ENCODE results near the gene C5orf15. TPM values are rescaled to one million over a fixed set of nuclear protein-coding genes. Genes with fewer than 3 reads are reported as not detected.
A peak's percentile ranks its signal among the peaks of the same experiment; 100 is the strongest.
"Not testable (repeated sequence)": the region's sequence is repeated elsewhere in the genome, so short reads cannot be mapped to it uniquely, and the experiment has no call there.

C5orf15 gene
- total RNA-seq, 1 donor from 2014 or later = 165 TPM

GRCh38 chr5:133962801-133963476 is 5.5 kb downstream of the C5orf15 start:
- DNase-seq (ENCODE audit: low read depth) = peak; percentile 53

GRCh38 chr5:133962131-133962530 is 6.3 kb downstream of the C5orf15 start:
- no peak for DNase-seq (ENCODE audit: low read depth)

- DNase-seq (ENCODE audit: low read depth) = no peak
These were observed 8.8 kb downstream of the C5orf15 start for GRCh38 chr5:133959643-133960042.

- no peak for DNase-seq (ENCODE audit: low read depth)
These were observed 10.8 kb downstream of the C5orf15 start for GRCh38 chr5:133957591-133957990.

DNA sequence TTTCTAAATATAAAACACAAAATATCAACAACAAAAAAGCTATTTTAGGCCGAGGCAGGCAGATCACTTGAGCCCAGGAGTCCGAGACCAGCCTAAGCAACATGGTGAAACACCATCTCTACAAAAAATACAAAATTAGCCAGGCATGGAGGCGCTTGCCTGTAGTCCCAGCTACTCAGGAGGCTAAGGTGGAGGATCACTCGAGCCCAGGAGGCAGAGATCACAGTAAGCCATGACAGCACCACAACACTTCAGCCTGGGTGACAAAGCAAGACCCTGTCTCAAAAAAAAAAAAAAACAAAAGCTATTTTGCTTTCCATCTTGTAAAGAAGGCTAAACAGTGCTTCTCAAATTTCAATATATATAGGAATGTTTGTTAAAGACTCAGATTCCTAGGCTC is 11.3 kb downstream of the C5orf15 start:
- DNase-seq (ENCODE audit: low read depth) = no peak

GRCh38 chr5:133956196-133956595 is 12.2 kb downstream of the C5orf15 start:
- not testable (repeated sequence) for DNase-seq (ENCODE audit: low read depth)

GRCh38 chr5:133953568-133954145 is 14.8 kb downstream of the C5orf15 start:
- DNase-seq (ENCODE audit: low read depth) = peak; percentile 77

- DNase-seq (ENCODE audit: low read depth) = peak; percentile 88
These were observed 15.5 kb downstream of the C5orf15 start for GRCh38 chr5:133952729-133953567.

DNA sequence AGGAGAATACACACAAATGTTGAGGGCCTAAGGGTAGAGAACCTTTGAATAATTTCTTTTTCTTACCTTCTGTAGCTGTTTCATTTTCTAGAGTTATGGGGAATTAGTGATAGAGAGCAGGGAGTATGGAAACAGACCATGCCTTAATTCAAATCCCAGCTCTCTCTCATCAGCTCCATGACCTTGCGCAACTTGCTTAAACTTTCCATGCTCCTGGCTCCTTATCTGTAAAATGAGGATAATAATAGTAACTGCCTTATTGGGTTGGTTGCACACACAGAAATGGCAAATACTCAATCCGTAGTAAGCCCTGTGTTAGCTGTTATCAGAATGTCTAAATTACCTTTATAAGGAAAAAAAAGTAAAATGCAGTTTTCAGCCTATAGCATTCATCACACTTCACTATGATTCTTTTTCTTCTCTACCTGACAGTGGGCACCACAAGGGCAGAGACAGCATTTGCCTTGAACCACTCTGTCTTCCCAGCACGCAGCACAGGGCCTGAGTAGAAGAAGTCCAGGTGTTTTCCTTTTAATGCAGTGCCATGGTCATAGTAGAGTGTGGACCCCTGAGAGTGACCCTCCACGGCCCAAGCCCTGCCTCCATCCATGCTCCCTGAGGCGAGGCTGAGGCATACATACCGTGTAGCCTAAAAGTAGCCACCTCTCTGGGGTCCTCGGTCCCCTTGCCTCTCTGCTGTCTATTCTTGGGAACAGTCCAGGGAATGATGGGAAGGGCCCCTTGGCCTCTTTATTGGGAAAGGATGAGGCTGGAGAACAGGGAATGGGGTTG is 17.4 kb downstream of the C5orf15 start:
- no peak for DNase-seq (ENCODE audit: low read depth)

GRCh38 chr5:133948721-133949120 is 19.7 kb downstream of the C5orf15 start:
- DNase-seq (ENCODE audit: low read depth) = no peak

- peak; percentile 82 for DNase-seq (ENCODE audit: low read depth)
These were observed 21.0 kb downstream of the C5orf15 start for GRCh38 chr5:133947431-133947841.

GRCh38 chr5:133945568-133945967 is 22.9 kb downstream of the C5orf15 start:
- no peak for DNase-seq (ENCODE audit: low read depth)

DNA sequence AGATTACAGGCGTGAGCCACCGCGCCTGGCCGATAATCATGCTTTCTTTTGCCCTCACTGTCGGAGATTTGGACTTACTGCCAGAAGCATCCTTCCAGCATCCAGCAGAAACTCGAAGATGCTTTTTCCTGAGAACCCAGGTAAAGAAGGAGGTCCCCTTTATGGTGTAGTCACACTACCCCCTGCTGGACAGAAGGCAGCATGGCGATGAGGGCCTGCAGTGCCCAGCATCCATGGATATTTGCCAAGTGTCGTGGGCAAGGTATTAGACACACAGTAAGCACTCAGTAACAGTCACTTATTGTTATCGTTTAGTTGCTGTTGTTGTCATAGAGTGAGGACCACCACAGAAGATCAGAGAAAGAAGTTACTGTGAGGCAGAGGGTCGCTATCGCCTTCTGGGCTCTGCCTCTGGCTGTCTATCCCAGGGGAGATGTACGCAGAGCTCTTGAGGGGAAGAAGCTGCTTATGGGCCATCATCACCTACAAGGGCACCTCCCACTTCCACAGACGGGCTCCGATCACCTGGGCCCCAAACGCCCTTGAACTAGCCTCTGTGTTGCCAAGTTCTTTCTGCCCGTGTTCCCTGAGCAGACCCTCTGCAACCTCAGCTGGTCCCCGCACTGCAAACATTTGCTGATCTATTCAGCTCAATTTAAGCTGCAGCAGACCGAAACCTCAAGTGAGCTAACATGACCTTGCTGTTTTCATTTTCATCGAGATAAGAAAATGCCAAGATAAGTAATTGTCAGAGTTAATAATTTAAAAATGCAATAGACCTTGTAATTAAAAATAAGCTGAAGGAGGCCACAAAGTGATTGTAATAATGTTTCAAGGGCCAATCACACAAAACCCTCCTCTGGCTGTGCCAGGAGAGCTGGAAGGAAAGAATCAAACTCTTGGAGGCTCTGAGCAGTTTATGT is 23.9 kb downstream of the C5orf15 start:
- DNase-seq (ENCODE audit: low read depth) = peak; percentile 66

DNA sequence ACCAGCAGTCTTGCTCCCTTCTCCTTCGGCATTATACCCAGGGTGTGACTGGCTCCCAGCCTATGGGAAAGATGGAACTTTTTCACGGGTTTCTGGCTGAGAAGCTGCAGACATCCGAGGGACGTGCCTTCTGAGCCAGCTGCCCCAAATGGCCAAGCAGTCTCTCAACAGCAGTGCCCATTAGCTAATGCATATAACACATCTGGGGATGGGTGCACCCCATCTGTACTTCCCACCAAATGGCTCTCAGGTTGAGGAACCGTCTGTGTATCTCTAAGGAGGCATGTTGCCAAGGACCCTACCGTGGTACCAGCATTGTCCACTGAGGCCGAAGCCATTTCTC is 25.0 kb downstream of the C5orf15 start:
- DNase-seq (ENCODE audit: low read depth) = no peak

- no peak for DNase-seq (ENCODE audit: low read depth)
These were observed 25.6 kb downstream of the C5orf15 start for GRCh38 chr5:133942614-133943474.

DNA sequence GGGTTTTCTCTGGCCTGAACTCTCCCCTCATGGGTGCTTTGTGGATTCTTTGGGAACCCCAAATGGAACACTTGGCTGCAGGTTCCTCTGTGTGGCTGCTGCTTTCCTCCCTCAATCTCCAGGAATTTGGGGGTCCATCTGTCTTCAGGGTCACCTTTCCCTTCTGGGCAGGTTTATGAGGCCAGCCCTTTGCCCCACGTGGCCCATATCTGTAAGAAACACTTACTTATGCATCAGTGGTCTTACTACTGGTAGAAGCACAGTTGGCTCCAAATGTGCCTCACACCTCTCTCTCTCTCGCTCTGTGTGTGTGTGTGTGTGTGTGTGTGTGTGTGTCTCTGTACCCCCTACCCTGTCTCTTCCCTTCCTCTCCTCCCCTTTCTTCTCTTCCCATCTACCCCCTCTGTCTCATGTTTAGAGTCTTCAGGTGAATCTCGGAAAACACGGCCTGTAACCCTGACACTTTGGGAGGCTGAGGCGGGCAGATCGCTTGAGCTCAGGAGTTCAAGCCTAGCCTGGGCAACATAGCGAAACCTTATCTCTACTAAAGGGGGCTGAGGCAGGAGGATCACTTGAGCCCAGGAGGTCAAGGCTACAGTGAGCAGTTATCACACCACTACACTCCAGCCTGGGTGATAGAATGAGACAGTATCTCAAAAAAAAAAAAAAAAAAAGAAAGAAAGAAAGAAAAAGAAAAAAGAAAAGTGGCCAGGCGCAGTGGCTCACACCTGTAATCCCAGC is 26.8 kb downstream of the C5orf15 start:
- no peak for DNase-seq (ENCODE audit: low read depth)

DNA sequence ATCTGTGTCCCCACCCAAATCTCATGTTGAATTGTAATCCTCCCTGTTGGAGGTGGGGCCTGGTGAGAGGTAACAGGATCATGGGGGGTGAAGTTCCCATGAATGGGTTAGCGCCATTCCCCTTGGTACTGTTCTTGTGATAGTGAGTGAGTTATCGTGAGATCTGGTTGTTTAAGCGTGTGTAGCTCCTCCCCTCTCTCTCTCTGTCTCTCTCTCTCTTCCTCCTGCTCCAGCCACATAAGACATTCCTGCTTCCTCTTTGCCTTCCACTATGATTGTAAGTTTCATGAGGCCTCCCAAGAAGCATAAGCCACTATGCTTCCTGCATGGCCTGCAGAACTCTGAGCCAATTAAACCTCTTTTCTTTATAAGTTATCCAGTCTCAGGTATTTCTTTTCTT is 28.8 kb downstream of the C5orf15 start:
- no peak for DNase-seq (ENCODE audit: low read depth)

- DNase-seq (ENCODE audit: low read depth) = peak; percentile 71
These were observed 29.5 kb downstream of the C5orf15 start for GRCh38 chr5:133938929-133939328.

All from renal cortical epithelial cell (primary cell).